Liver (tissue), 9 donors: ENCODE measurements around the gene SH3RF3. TPM values are rescaled to one million over a fixed set of nuclear protein-coding genes. Genes with fewer than 3 reads are reported as not detected.

Source experiments
- DNase-seq: peaks from one replicate; pipeline ENCODE4 v3.0.0-alpha.2; 2017; ENCODE audit warnings: low spot score
- H3K27ac ChIP-seq, 2 donors: one replicate each; pipeline ENCODE4 v1.7.0; 2013; ENCODE audit warnings: inconsistent platforms in 2 of 2, low read length in 2 of 2, control low read depth in 1 of 2, low read depth in 1 of 2, mild to moderate bottlenecking in 1 of 2
- H3K27me3 ChIP-seq, 4 donors: one replicate each; pipeline versions ENCODE4 v1.6.1 to v1.7.0; 2013; ENCODE audit warnings: low read length in 3 of 4, inconsistent platforms in 1 of 4, mild to moderate bottlenecking in 1 of 4, moderate library complexity in 1 of 4; ENCODE audit not compliant: control insufficient read depth in 4 of 4, insufficient read depth in 4 of 4
- H3K36me3 ChIP-seq, 4 donors: one replicate each; pipeline versions ENCODE4 v1.6.1 to v1.7.0; 2013; ENCODE audit warnings: low read length in 3 of 4, mild to moderate bottlenecking in 3 of 4, low read depth in 1 of 4, moderate library complexity in 1 of 4; ENCODE audit not compliant: control insufficient read depth in 4 of 4, insufficient read depth in 3 of 4
- H3K4me1 ChIP-seq, 4 donors: one replicate each; pipeline versions ENCODE4 v1.6.1 to v1.7.0; 2013; ENCODE audit warnings: low read length in 3 of 4, mild to moderate bottlenecking in 3 of 4, moderate library complexity in 1 of 4; ENCODE audit not compliant: control insufficient read depth in 4 of 4, insufficient read depth in 4 of 4
- H3K4me3 ChIP-seq, 3 donors: one replicate each; pipeline versions ENCODE4 v1.6.1 to v1.7.0; 2013; ENCODE audit warnings: low read length in 3 of 3, control low read depth in 1 of 3, low read depth in 1 of 3, mild to moderate bottlenecking in 1 of 3
- H3K9ac ChIP-seq, 2 donors: one replicate each; pipeline ENCODE4 v1.7.0; 2013; ENCODE audit warnings: low read length in 2 of 2, mild to moderate bottlenecking in 2 of 2, moderate library complexity in 2 of 2, control low read depth in 1 of 2, low read depth in 1 of 2
- H3K9me3 ChIP-seq, 4 donors: one replicate each; pipeline versions ENCODE4 v1.6.1 to v1.7.0; 2013; ENCODE audit warnings: low read length in 3 of 4; ENCODE audit not compliant: control insufficient read depth in 4 of 4
- ATF3 ChIP-seq: IDR thresholded peaks from 2 replicates; pipeline ENCODE4 v1.6.1; 2016; ENCODE audit warnings: antibody characterized with exemption
- CTCF ChIP-seq: fragments of 150-350 bp; IDR thresholded peaks from 2 replicates; pipeline ENCODE4 v1.5.1; 2017; ENCODE audit warnings: improper control_type of control experiment, low read depth, low read length; ENCODE audit not compliant: missing input control
- EGR1 ChIP-seq, 2 donors: IDR thresholded peaks; 2 replicates each; pipeline ENCODE4 v1.6.1; 2016 to 2018; ENCODE audit warnings: antibody characterized with exemption in 2 of 2, low read depth in 2 of 2
- FOXA1 ChIP-seq: IDR thresholded peaks from 2 replicates; pipeline ENCODE4 v1.6.1; 2016; ENCODE audit warnings: antibody characterized with exemption
- FOXA2 ChIP-seq: IDR thresholded peaks from 2 replicates; pipeline ENCODE4 v1.6.1; 2016; ENCODE audit warnings: antibody characterized with exemption
- GABPA ChIP-seq, 2 donors: IDR thresholded peaks in 1 of 2; conservative IDR thresholded peaks in 1 of 2; 2 replicates each; pipeline ENCODE4 v1.6.1; 2016; ENCODE audit warnings: antibody characterized with exemption in 2 of 2, mild to moderate bottlenecking in 1 of 2, moderate library complexity in 1 of 2
- HNF4A ChIP-seq, 2 donors: conservative IDR thresholded peaks; 2 replicates each; pipeline ENCODE4 v1.6.1; 2016; ENCODE audit warnings: antibody characterized with exemption in 2 of 2, mild to moderate bottlenecking in 2 of 2
- HNF4G ChIP-seq: IDR thresholded peaks from 2 replicates; pipeline ENCODE4 v1.6.1; 2016; ENCODE audit warnings: antibody characterized with exemption
- JUND ChIP-seq, 2 donors: IDR thresholded peaks; 2 replicates each; pipeline ENCODE4 v1.6.1; 2016; ENCODE audit warnings: antibody characterized with exemption in 2 of 2
- NR2F2 ChIP-seq: IDR thresholded peaks from 2 replicates; pipeline ENCODE4 v1.6.1; 2016; ENCODE audit warnings: antibody characterized with exemption
- RAD21 ChIP-seq, 2 donors: IDR thresholded peaks; 2 replicates each; pipeline ENCODE4 v1.6.1; 2016; ENCODE audit warnings: antibody characterized with exemption in 2 of 2, mild to moderate bottlenecking in 2 of 2
- RXRA ChIP-seq, 2 donors: IDR thresholded peaks; 2 replicates each; pipeline ENCODE4 v1.6.1; 2017 to 2018; ENCODE audit warnings: antibody characterized with exemption in 2 of 2, mild to moderate bottlenecking in 1 of 2
- SP1 ChIP-seq: IDR thresholded peaks from 2 replicates; pipeline ENCODE4 v1.6.1; 2018; ENCODE audit warnings: antibody characterized with exemption, mild to moderate bottlenecking
- TAF1 ChIP-seq: conservative IDR thresholded peaks from 2 replicates; pipeline ENCODE4 v1.6.1; 2016; ENCODE audit warnings: antibody characterized with exemption, mild to moderate bottlenecking
- YY1 ChIP-seq: IDR thresholded peaks from 2 replicates; pipeline ENCODE4 v1.6.1; 2016; ENCODE audit warnings: antibody characterized with exemption, mild to moderate bottlenecking
- WGBS: extraction: QIAGEN DNeasy Blood & Tissue Kit; methylation state at CpG from one replicate; pipeline ENCODE4 v1.1.7; 2013; 5-methylcytosine and 5-hydroxymethylcytosine counted together
- polyA plus RNA-seq, 2 donors: library from polyadenylated mRNA; stranded (reverse) in 1 of 2; unstranded in 1 of 2; fragments of 200-250 nt in 1 of 2; fragments of >200 nt in 1 of 2; fragmentation: Nextera tagmentation in 1 of 2; extraction: Ambion mirVana in 1 of 2; gene quantifications; one replicate each; pipeline versions ENCODE4 v1.2.1 to v1.2.3, GENCODE V29; 2013 to 2015
- total RNA-seq, 2 donors: library from RNA; depleted of rRNA; stranded (reverse); fragments of >200 nt; gene quantifications; one replicate each; pipeline ENCODE4 v1.2.3, GENCODE V29; 2014
- TF ChIP-seq, protein P1 (sequence below): IDR thresholded peaks from 2 replicates; pipeline ENCODE4 v1.6.1; 2016; ENCODE audit warnings: antibody characterized with exemption, mild to moderate bottlenecking
- TF ChIP-seq, protein P2 (sequence below): IDR thresholded peaks from 2 replicates; pipeline ENCODE4 v1.6.1; 2016; ENCODE audit warnings: antibody characterized with exemption
- TF ChIP-seq, protein P3 (sequence below): IDR thresholded peaks from 2 replicates; pipeline ENCODE4 v1.6.1; 2016; ENCODE audit warnings: antibody characterized with exemption
- donor health status: healthy.
- donor health status: healthy.
- donor health status: healthy.
- donor health status: healthy.
- donor health status: healthy.

Gene SH3RF3
- total and polyA plus RNA-seq, 4 donors = 0.11 to 1.0 (median 0.54) TPM

DNA sequence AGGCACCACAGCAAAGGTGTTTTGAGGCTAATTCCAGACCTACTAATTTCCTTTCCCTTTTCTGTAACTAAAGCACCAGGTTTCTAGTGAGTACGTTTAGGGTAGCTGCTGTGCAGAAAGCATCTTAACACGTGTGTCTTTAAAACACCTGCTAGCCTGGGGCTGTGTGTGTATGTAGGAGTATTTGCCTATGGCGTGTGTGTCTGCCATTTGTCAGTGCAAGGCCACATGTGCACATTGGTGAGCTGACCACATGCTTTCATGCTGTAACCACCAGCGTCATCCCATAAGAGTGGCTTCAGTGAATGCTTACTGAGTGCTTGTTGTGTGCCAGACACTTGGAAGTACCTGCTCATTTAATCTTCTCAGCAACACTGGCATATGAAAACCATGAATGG is 243.2 kb downstream of the SH3RF3 start:
- Histone ChIP-seq H3K4me1 (no peaks in the 10 kb centered on the region), H3K36me3 (no peaks in the 10 kb centered on the region), H3K9me3 (no peaks in the 10 kb centered on the region), H3K9ac (no peak overlapping the region), H3K27ac (no peak overlapping the region), H3K27me3 (no peaks in the 10 kb centered on the region), H3K4me3 (no peak overlapping the region)
- TF ChIP-seq RAD21 (IDR thresholded peaks at IDR 0.05) = no peak
- no peak for TF ChIP-seq SP1
- TF ChIP-seq FOXA2 = no peak
- no peak for TF ChIP-seq JUND (IDR thresholded peaks at IDR 0.05)
- no peak for TF ChIP-seq HNF4G
- TF ChIP-seq YY1 = no peak
- TF ChIP-seq FOXA1 = no peak
- TF ChIP-seq, protein P1, sequence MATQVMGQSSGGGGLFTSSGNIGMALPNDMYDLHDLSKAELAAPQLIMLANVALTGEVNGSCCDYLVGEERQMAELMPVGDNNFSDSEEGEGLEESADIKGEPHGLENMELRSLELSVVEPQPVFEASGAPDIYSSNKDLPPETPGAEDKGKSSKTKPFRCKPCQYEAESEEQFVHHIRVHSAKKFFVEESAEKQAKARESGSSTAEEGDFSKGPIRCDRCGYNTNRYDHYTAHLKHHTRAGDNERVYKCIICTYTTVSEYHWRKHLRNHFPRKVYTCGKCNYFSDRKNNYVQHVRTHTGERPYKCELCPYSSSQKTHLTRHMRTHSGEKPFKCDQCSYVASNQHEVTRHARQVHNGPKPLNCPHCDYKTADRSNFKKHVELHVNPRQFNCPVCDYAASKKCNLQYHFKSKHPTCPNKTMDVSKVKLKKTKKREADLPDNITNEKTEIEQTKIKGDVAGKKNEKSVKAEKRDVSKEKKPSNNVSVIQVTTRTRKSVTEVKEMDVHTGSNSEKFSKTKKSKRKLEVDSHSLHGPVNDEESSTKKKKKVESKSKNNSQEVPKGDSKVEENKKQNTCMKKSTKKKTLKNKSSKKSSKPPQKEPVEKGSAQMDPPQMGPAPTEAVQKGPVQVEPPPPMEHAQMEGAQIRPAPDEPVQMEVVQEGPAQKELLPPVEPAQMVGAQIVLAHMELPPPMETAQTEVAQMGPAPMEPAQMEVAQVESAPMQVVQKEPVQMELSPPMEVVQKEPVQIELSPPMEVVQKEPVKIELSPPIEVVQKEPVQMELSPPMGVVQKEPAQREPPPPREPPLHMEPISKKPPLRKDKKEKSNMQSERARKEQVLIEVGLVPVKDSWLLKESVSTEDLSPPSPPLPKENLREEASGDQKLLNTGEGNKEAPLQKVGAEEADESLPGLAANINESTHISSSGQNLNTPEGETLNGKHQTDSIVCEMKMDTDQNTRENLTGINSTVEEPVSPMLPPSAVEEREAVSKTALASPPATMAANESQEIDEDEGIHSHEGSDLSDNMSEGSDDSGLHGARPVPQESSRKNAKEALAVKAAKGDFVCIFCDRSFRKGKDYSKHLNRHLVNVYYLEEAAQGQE = no peak
- TF ChIP-seq GABPA (IDR thresholded peaks at IDR 0.05 in 1 of 2, conservative IDR thresholded peaks at IDR 0.05 in 1 of 2) = no peak
- no peak for TF ChIP-seq HNF4A (conservative IDR thresholded peaks at IDR 0.05)
- no peak for TF ChIP-seq NR2F2
- TF ChIP-seq, protein P2, sequence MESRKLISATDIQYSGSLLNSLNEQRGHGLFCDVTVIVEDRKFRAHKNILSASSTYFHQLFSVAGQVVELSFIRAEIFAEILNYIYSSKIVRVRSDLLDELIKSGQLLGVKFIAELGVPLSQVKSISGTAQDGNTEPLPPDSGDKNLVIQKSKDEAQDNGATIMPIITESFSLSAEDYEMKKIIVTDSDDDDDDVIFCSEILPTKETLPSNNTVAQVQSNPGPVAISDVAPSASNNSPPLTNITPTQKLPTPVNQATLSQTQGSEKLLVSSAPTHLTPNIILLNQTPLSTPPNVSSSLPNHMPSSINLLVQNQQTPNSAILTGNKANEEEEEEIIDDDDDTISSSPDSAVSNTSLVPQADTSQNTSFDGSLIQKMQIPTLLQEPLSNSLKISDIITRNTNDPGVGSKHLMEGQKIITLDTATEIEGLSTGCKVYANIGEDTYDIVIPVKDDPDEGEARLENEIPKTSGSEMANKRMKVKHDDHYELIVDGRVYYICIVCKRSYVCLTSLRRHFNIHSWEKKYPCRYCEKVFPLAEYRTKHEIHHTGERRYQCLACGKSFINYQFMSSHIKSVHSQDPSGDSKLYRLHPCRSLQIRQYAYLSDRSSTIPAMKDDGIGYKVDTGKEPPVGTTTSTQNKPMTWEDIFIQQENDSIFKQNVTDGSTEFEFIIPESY = no peak
- TF ChIP-seq, protein P3, sequence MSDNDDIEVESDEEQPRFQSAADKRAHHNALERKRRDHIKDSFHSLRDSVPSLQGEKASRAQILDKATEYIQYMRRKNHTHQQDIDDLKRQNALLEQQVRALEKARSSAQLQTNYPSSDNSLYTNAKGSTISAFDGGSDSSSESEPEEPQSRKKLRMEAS = no peak
- TF ChIP-seq EGR1 (IDR thresholded peaks at IDR 0.05; ENCODE audit: low read depth in 2 of 2) = no peak
- TF ChIP-seq TAF1 = no peak
- no peak for TF ChIP-seq ATF3
- no peak for TF ChIP-seq RXRA (IDR thresholded peaks at IDR 0.05)
- no peak for TF ChIP-seq CTCF
- no peak for DNase-seq
- WGBS = 84% methylated on average over 4 of the region's 4 CpGs
